Retinal pigment epithelial cell (primary cell): Measurements from ENCODE around the gene ST6GALNAC6.

ENCODE experiments used
- DNase-seq: peaks from one replicate; pipeline ENCODE4 v3.0.0-alpha.2; 2010; ENCODE audit warnings: low read depth
- H3K4me3 ChIP-seq: 2 replicates; pipeline ENCODE4 v1.5.1; 2011; ENCODE audit warnings: mild to moderate bottlenecking, low read length, control low read depth, moderate library complexity
- CTCF ChIP-seq: conservative IDR thresholded peaks from 2 replicates; pipeline ENCODE4 v1.5.1; 2011; ENCODE audit warnings: low read depth, low read length, control low read depth, inconsistent platforms

ST6GALNAC6 gene

GRCh38 chr9:127908660-127908926, 9.2 kb upstream of the ST6GALNAC6 start:
- H3K4me3 ChIP-seq = no peak overlapping the region
- TF ChIP-seq CTCF = no peak
- DNase-seq = no peak

GRCh38 chr9:127907867-127908659, 8.7 kb upstream of the ST6GALNAC6 start:
- no peak overlapping the region for H3K4me3 ChIP-seq
- no peak for TF ChIP-seq CTCF
- DNase-seq = no peak

GRCh38 chr9:127905788-127906191, 6.4 kb upstream of the ST6GALNAC6 start:
- TF ChIP-seq CTCF = no peak
- DNase-seq = no peak
- no peak overlapping the region for H3K4me3 ChIP-seq

GRCh38 chr9:127905004-127905728, 5.8 kb upstream of the ST6GALNAC6 start:
- no peak for TF ChIP-seq CTCF
- no peak for DNase-seq
- no peak overlapping the region for H3K4me3 ChIP-seq

GRCh38 chr9:127904561-127905003, 5.2 kb upstream of the ST6GALNAC6 start:
- TF ChIP-seq CTCF = no peak
- DNase-seq = no peak
- H3K4me3 ChIP-seq = no peak overlapping the region

- TF ChIP-seq CTCF = no peak
- no peak for DNase-seq
- H3K4me3 ChIP-seq = no peak overlapping the region
These were observed 4.4 kb upstream of the ST6GALNAC6 start for GRCh38 chr9:127903557-127904475.
